Measurements from ENCODE around the gene HARBI1. TPM values are rescaled to one million over a fixed set of nuclear protein-coding genes. Genes with fewer than 3 reads are reported as not detected.

The HARBI1 gene
- total RNA-seq, 1 donor from 2014 or later = 5.0 TPM

GRCh38 chr11:46554213-46555147, 62.5 kb downstream of the HARBI1 start:
- peak; percentile 50 to 84 for DNase-seq (ENCODE audit: low read depth in 2 of 2)

GRCh38 chr11:46553814-46554212, 63.2 kb downstream of the HARBI1 start:
- DNase-seq (ENCODE audit: low read depth in 2 of 2) = peak in 1 of 2 donors; percentile 91

Other genes starting within 250 kb of the HARBI1 start
- 23.8 and 45.1 TPM in 2 replicates for gene MDK, start 235.6 kb downstream of the HARBI1 start, total RNA-seq
- under 0.01 TPM in 1 of 2 replicates, not detected in the other for gene CHRM4, start 225.5 kb downstream of the HARBI1 start, total RNA-seq
- 12.4 and 15.3 TPM in 2 replicates for gene AMBRA1, start 23.2 kb downstream of the HARBI1 start, total RNA-seq
- 47.5 and 52.8 TPM in 2 replicates for gene ATG13, start 326 bp upstream of the HARBI1 start, total RNA-seq
- gene ARHGAP1, start 83.4 kb upstream of the HARBI1 start, total RNA-seq = 17.4 and 19.2 TPM in 2 replicates
- gene ZNF408, start 83.8 kb upstream of the HARBI1 start, total RNA-seq = 3.3 and 4.2 TPM in 2 replicates
- gene F2, start 102.0 kb upstream of the HARBI1 start, total RNA-seq = not detected in 2 replicates
- 40.8 and 42.5 TPM in 2 replicates for gene CKAP5, start 229.1 kb upstream of the HARBI1 start, total RNA-seq

Measured in lung microvascular endothelial cell (primary cell).